Esophagus squamous epithelium (tissue), 5 donors: ENCODE results near the gene SMIM15. TPM values are rescaled to one million over a fixed set of nuclear protein-coding genes. Genes with fewer than 3 reads are reported as not detected.

ENCODE experiments used
- DNase-seq: peaks from one replicate; lab custom pipeline; 2025; lab: John Stamatoyannopoulos, UW
- H3K27ac ChIP-seq, 4 donors: fragments of 200-600 bp; sonication (generic); one replicate each; pipeline ENCODE4 v1.5.1; 2016 to 2019; ENCODE audit warnings: mild to moderate bottlenecking in 1 of 4
- H3K27me3 ChIP-seq, 4 donors: fragments of 200-600 bp; sonication (generic); 1 replicate in 3 of 4; 2 replicates in 1 of 4; pipeline versions ENCODE4 v1.5.1 to v1.6.0; 2017 to 2021; ENCODE audit warnings: antibody characterized with exemption in 1 of 4
- H3K36me3 ChIP-seq, 3 donors: fragments of 200-600 bp; sonication (generic); one replicate each; pipeline ENCODE4 v1.5.1; 2016 to 2019
- H3K4me1 ChIP-seq, 3 donors: fragments of 200-600 bp; sonication (generic); one replicate each; pipeline ENCODE4 v1.5.1; 2017 to 2019
- H3K4me3 ChIP-seq, 4 donors: fragments of 200-600 bp; sonication (generic); 1 replicate in 3 of 4; 2 replicates in 1 of 4; pipeline ENCODE4 v1.5.1; 2016 to 2019; ENCODE audit warnings: mild to moderate bottlenecking in 2 of 4, moderate library complexity in 1 of 4
- H3K9me3 ChIP-seq, 3 donors: fragments of 200-600 bp; sonication (generic); one replicate each; pipeline ENCODE4 v1.5.1; 2016 to 2019
- CTCF ChIP-seq, 6 experiments: fragments of 450-650 bp in 4 of 6; fragments of 200-600 bp in 2 of 6; sonication (generic) in 2 of 6; IDR thresholded peaks; one replicate each; pipeline ENCODE4 v1.5.1; 2016 to 2019; ENCODE audit warnings: antibody characterized with exemption in 6 of 6, mild to moderate bottlenecking in 4 of 6, moderate library complexity in 4 of 6
- POLR2A ChIP-seq, 4 donors: fragments of 450-650 bp; IDR thresholded peaks; one replicate each; pipeline ENCODE4 v1.6.1; 2017; ENCODE audit warnings: antibody characterized with exemption in 4 of 4, mild to moderate bottlenecking in 4 of 4, moderate library complexity in 3 of 4
- WGBS, 2 donors: methylation state at CpG; one replicate each; pipeline ENCODE4 v1.1.5; 2018; 5-methylcytosine and 5-hydroxymethylcytosine counted together
- intact Hi-C: fragments of 100-400 bp; cut with DNase I; formaldehyde crosslinking; loops from one replicate; pipeline ENCODE4 v1.15.0; 2022
- total RNA-seq, 4 donors: library from RNA; depleted of rRNA; stranded (reverse); fragments of >200 nt; gene quantifications; one replicate each; pipeline ENCODE4 v1.1.0, GENCODE V29; 2016
- donor health status: DM: yes; HTN: yes; CAD: no.

SMIM15 gene
- total RNA-seq, 4 donors from 2014 or later, result 33.6 to 48.0 (median 41.5) TPM

DNA sequence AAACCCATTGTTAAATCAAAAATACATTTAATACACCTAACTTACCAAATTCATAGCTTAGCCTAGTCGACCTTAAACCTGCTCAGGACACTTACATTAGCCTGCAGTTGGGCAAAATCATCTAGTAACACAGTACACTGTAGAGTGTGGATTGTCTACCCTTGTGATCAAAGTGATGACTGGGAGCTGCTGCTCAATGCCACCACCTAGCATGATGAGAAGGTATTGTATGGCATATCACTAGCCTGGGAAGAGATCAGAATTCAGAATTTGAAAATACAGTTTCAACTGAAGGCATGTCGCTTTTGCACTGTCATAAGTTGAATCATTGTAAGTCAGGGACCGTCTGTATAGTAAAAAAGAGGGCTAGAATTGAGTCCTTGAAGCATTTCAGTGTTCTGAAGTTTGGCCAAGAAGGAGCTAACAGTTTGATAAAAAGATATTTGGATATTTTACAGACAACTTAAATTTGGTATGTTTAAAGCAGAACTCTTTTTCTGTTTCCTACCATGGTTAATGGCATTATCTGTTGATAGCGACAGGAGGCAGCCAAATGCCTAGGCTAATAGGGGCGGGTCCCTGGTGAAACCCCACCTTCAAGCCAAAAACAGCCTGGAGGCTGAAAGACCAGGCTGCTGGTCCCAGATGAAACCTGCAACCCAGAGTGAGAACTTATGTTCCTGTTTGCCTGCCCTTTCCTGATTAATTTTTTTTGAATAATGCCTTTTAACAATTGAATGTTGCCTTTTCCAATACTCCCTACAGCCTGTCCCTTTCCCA, 23.0 kb downstream of the SMIM15 start:
- intact Hi-C loops, result no loop called here
- 74 to 87% methylated on average over 5 of the region's 5 CpGs for WGBS, 2 donors
- H3K27me3 ChIP-seq, result no peaks in the 10 kb centered on the region
- H3K36me3 ChIP-seq, result no peaks in the 10 kb centered on the region
- no peak overlapping the region for H3K27ac ChIP-seq
- H3K4me3 ChIP-seq, result no peak overlapping the region
- no peaks in the 10 kb centered on the region for H3K9me3 ChIP-seq
- DNase-seq, result no peak
- TF ChIP-seq CTCF (IDR thresholded peaks at IDR 0.05) (peak in 1 of 6 experiments; percentile 47), POLR2A (IDR thresholded peaks at IDR 0.05) (no peak)
- H3K4me1 ChIP-seq, result peaks cover 0 to 20% (median 5%) of the 10 kb centered on the region in 3 donors

GRCh38 chr5:61137835-61138234, 24.4 kb downstream of the SMIM15 start:
- 87 to 90% methylated on average over 1 of the region's 1 CpG for WGBS, 2 donors
- TF ChIP-seq CTCF (IDR thresholded peaks at IDR 0.05), result no peak
- TF ChIP-seq POLR2A (IDR thresholded peaks at IDR 0.05), result no peak

DNA sequence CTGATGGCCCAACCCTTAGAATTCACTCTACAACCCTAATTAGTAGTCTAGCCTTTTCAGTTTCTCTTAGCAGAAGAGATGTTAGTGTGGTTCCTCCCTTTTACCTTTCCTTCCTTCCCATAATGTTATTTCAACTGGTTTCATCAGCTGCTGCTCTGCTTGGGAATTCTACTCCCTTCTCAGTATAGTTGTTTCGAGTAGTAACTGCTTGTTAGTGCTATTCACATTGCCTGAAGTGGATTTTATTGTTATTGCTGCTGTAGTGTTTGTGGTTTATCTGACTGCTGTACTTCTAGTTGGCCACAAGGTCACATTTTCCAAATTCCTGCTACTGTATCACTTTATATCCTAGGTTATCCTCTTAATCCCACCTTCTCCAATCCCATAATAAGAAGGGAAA, 29.7 kb downstream of the SMIM15 start:
- Histone ChIP-seq H3K27ac (no peak overlapping the region), H3K9me3 (no peaks in the 10 kb centered on the region), H3K36me3 (no peaks in the 10 kb centered on the region), H3K4me3 (no peak overlapping the region), H3K27me3 (no peaks in the 10 kb centered on the region), H3K4me1 (no peaks in the 10 kb centered on the region)
- intact Hi-C loops, result no loop called here
- no peak for TF ChIP-seq CTCF (IDR thresholded peaks at IDR 0.05)
- DNase-seq, result no peak
- WGBS, 2 donors, result 91 to 95% methylated on average over 1 of the region's 1 CpG

More at GRCh38 chr5:61137835-61138234, 24.4 kb downstream of the SMIM15 start:
- Histone ChIP-seq H3K4me3 (no peak overlapping the region), H3K27ac (no peak overlapping the region), H3K9me3 (no peaks in the 10 kb centered on the region), H3K36me3 (no peaks in the 10 kb centered on the region), H3K27me3 (no peaks in the 10 kb centered on the region), H3K4me1 (peaks cover 0 to 13% (median 5%) of the 10 kb centered on the region in 3 donors)
- DNase-seq, result no peak
- intact Hi-C loops, result no loop called here

GRCh38 chr5:61130289-61130688, 32.0 kb downstream of the SMIM15 start:
- Histone ChIP-seq H3K36me3 (no peaks in the 10 kb centered on the region), H3K4me1 (no peaks in the 10 kb centered on the region), H3K9me3 (no peaks in the 10 kb centered on the region), H3K27ac (peak overlapping the region in 1 of 4 donors; percentile 42), H3K27me3 (no peaks in the 10 kb centered on the region), H3K4me3 (no peak overlapping the region)
- no peak for TF ChIP-seq POLR2A (IDR thresholded peaks at IDR 0.05)
- no peak for TF ChIP-seq CTCF (IDR thresholded peaks at IDR 0.05)
- intact Hi-C loops, result no loop called here
- DNase-seq, result no peak
- WGBS, 2 donors, result 41 to 58% methylated on average over 2 of the region's 2 CpGs

- no peaks in the 10 kb centered on the region for H3K36me3 ChIP-seq
- H3K27ac ChIP-seq, result no peak overlapping the region
- no peak for DNase-seq
- no peaks in the 10 kb centered on the region for H3K4me1 ChIP-seq
- TF ChIP-seq POLR2A (IDR thresholded peaks at IDR 0.05) (no peak), CTCF (IDR thresholded peaks at IDR 0.05) (no peak)
- 89 to 95% methylated on average over 4 of the region's 4 CpGs for WGBS, 2 donors
- no peaks in the 10 kb centered on the region for H3K27me3 ChIP-seq
- H3K9me3 ChIP-seq, result no peaks in the 10 kb centered on the region
- intact Hi-C loops, result no loop called here
- H3K4me3 ChIP-seq, result no peak overlapping the region
These were observed 39.1 kb downstream of the SMIM15 start for GRCh38 chr5:61123145-61123544.
